GM08714 (cell line): Measurements from ENCODE around the gene NDC1.

ENCODE experiments used
- H3K4me3 ChIP-seq: fragments of 200-500 bp; sonication (Bioruptor generic); 2 replicates; pipeline ENCODE4 v1.5.1; 2014; ENCODE audit warnings: mild to moderate bottlenecking, low read length, inconsistent platforms
- ZNF274 ChIP-seq: IDR thresholded peaks from 2 replicates; pipeline ENCODE4 v1.6.1; 2012; ENCODE audit warnings: mild to moderate bottlenecking, low read depth, low read length

Gene NDC1

DNA sequence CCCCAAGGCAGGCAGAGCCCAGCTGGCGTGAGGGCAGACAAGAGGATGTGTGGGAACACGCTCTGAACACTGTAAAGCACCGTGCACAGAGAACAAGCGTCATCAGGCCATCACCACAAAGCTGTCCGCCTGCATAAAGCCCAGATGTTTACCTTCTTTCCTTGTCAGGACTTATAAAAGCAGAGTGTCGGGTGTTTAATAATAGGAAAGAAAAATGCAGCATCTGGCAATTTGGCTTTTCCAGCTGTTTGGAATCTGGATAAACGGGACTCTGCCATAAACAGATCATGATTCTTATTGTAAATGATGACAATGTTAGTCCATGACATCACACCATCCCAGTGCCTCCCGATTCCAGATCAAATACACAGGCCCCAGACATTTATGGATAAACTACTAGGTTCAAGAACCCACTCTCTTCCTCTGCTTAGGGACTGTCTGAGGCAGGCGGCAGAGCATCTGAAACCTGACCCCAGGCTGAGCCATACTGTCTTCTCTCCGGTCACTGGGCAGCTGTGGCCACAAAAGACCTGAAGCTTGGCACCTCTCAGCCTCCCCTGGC, 103.4 kb downstream of the NDC1 start:
- no peak overlapping the region for H3K4me3 ChIP-seq
- no peak for TF ChIP-seq ZNF274

DNA sequence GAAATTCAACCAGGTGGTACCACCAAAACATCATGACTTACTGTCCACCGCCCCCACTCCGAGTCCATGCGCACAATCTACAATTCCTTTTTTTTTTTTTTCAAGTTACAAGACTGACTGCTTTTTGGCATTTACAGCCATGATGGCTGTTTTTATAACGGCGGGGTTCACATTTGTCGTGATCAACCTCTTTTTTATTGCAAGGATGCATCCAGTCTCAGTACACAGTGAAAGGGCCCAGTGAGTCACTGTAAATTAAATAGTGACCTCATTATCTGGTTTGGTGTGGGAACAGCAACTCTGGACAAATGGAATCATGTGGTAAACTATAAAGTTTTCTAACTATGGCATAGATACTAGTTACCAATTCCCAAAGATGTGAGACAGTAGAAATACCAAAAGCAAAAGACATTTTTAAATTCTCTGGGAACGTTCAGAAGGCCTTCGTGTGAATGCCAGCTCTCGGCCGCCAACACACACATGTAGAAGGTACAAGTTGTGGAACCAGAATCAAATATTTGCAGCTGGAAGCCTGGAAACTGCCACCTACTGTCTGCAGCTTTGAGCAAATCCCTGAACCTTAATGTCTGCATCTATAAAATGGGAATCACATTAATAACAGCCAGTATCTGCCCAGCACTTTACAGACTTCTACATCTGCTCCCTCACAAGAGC, 104.0 kb downstream of the NDC1 start:
- TF ChIP-seq ZNF274 = no peak
- H3K4me3 ChIP-seq = no peak overlapping the region

DNA sequence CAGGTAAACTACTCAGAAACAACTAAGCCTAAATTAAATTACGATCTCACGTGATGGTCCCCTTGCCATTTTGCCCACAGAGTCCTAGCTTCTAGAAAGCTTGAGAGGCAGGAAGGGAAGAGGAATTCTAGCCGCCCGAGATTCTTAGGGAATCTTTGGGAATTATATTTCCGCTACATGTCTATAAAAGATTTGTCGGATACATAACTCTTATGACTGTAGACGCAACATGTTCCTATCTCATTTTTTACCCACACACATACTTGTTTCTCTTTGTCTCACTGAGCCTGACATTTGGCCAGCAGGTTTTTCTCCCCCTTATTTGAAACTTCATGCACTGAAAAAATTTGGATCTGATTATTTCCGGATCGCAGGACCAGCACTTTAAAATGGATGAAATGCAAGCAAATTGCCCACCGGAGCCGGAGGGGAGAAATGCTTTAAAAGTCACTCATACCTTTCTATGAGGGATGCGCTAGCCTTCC, 104.6 kb downstream of the NDC1 start:
- H3K4me3 ChIP-seq = no peak overlapping the region
- no peak for TF ChIP-seq ZNF274

- no peak for TF ChIP-seq ZNF274
These were observed 105.2 kb downstream of the NDC1 start for GRCh38 chr1:53732912-53733317.

GRCh38 chr1:53732409-53732808, 105.7 kb downstream of the NDC1 start:
- H3K4me3 ChIP-seq = no peak overlapping the region
- no peak for TF ChIP-seq ZNF274

More at GRCh38 chr1:53732912-53733317, 105.2 kb downstream of the NDC1 start:
- no peak overlapping the region for H3K4me3 ChIP-seq

DNA sequence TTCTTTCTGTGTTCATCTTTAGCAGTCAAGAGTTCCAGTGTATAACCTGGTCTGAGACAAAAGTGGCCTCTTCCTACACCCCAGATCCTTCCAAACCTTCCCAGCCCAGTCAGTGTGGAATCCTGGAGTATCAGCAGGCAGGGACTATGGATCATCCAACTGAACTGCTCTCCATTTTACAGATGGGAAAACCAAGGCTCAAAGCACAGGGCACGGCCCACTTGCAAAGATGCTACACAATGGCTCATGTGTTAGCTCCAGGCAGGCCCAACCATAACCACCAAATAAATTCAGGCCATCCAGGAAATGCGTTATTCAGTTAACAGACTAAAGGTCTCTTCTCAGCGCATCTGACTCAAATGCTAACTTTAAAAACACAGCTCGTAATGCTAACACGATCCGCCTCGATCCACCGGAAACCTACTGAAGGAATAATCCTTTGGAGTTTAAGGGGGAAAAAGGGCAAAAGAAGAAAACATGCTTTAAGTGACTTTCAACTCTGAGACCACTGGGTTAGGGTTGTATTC, 106.3 kb downstream of the NDC1 start:
- TF ChIP-seq ZNF274 = no peak
- H3K4me3 ChIP-seq = no peak overlapping the region

DNA sequence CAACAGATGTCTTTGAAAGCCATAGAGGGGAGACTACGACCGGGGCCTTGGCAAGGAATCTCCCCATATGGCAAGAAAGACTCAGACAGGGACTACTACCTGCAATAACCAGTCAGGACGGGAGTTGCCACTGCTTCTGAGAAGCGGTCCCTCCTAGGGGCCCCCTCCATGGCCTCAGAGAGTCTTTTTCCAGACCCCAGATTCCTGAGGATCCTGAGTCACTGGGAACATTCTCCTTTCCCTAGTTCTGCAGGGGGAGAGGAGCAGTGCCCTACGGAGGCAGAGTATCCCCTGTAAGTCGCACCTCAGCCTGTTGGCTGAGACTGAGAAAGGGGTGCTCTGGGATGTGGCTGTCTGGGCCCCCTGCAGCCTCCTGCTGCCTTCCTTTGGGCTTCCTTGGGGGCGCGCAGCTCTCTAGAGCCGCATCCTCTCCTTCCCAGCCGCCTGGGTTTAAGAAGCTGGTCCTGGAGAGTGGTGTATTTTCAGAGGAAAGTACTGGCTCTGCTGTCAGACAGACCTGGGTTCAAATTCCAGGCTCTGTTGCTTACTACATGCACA, 107.0 kb downstream of the NDC1 start:
- no peak for TF ChIP-seq ZNF274
- no peak overlapping the region for H3K4me3 ChIP-seq

DNA sequence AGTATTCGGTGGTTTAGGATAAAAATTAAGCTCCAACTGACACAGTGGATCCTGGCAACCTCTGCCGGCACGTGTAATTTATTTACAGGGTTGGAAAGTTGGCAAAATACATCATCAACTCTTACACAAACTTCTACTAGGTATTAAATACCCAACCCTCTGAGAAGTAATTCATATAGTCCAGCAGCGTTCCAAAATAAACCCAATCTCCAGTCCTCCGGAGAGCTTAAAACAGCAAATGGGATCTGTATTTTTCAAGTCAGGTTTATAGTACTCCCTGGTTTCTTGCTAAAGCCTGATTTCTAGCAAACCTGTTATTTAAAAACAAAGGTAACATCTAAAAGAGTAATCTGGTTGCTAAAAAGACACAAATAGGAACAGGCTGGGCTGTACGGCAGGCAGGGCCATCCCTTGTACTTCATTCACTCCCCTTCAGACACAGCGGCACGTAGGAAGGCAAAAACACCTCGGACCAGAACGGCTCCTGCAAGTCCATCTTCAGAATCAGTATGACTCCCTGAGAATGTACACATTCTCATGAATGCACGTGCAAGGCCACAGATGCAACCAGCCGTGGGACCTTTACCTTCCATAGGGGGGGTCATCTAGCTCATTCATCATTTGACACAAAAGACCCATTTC, 107.8 kb downstream of the NDC1 start:
- no peak for TF ChIP-seq ZNF274
- H3K4me3 ChIP-seq = no peak overlapping the region

- no peak for TF ChIP-seq ZNF274
These were observed 108.5 kb downstream of the NDC1 start for GRCh38 chr1:53729456-53730223.

DNA sequence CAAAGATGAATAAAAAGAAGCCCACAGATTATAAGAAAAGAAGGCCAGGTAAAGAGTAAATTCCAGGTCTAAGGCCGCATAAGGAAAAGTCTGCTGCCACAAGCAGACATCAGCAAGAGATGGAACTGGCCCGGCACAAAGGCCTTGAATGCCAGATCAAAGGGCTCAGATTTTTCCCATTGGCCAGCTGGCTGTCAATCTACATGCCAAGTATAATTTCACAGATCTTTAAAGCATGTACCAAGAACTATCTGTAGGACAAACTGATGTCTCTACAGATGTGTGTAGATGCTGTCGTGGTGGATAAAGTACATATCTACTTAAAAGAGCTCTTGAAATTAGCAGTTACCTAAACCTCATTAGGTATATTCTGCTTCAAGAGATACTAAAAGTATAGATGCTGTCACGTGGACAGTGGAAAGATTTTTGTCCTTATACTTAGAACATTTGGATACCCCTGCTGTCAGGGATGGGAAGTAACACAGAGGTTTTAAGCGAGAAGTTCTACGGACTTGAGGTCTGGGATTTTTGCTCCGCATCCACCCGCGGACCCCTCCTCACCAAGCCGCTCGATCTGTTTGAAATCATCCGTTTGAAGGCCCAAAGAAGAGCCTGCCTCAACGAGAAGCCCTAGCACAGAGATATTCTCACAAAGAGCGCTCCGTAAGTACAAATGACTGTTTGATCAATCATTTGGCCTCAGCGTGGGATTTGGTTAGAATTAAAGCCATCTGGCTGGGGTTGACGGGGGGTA, 109.2 kb downstream of the NDC1 start:
- H3K4me3 ChIP-seq = no peak overlapping the region
- TF ChIP-seq ZNF274 = no peak

More at GRCh38 chr1:53729456-53730223, 108.5 kb downstream of the NDC1 start:
- no peak overlapping the region for H3K4me3 ChIP-seq

DNA sequence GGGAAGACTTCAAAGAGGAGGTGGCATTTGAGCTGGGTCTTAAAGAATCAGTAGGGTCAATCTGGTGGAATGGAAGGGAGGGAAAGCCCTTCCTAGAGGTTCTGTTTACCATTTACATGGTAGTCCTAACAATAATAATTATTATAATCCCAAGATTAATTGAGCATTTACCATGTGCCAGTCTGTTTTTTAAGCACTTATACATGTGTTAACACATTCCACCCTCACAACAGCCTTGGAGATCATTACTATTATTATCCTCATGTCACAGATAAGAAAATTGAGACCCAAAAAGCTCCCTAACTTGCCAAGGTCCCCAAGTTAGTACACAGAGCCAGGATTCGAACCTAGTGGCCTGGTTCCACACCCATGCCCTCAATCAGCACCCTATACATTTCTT, 109.9 kb downstream of the NDC1 start:
- TF ChIP-seq ZNF274 = no peak
- no peak overlapping the region for H3K4me3 ChIP-seq

- no peak for TF ChIP-seq ZNF274
- no peak overlapping the region for H3K4me3 ChIP-seq
These were observed 110.5 kb downstream of the NDC1 start for GRCh38 chr1:53727461-53728092.
